A549 (cell line): ENCODE data around the gene C19orf67. TPM values are rescaled to one million over a fixed set of nuclear protein-coding genes. Genes with fewer than 3 reads are reported as not detected.

Experiments used
- polyA plus RNA-seq, 4 experiments: library from polyadenylated mRNA; depleted of rRNA in 3 of 4; stranded (reverse); fragments of >200 nt; fragmentation: RNase III in 1 of 4; extraction: RNeasy Plus Mini Kit Qiagen cat#74134 plus additional on column Dnase treatment in 1 of 4; gene quantifications; 2 replicates in 3 of 4; 3 replicates in 1 of 4; pipeline ENCODE4 v1.2.3, GENCODE V29; 2011 to 2017

Gene C19orf67
- polyA plus RNA-seq, 2 of the 4 experiments (the other 2 are of a cell fraction) = not detected

Other genes starting within 250 kb of the C19orf67 start
- 0.31 and 0.53 TPM in 2 replicates for gene NANOS3, start 208.6 kb downstream of the C19orf67 start, polyA plus RNA-seq (2011; rRNA removed)
- 0.78 to 1.2 TPM (median 1.1 TPM) in 3 replicates for gene NANOS3, start 208.6 kb downstream of the C19orf67 start, polyA plus RNA-seq (2017; fragmentation: RNase III; extraction: RNeasy Plus Mini Kit Qiagen cat#74134 plus additional on column Dnase treatment)
- 0.09 and 0.12 TPM in 2 replicates for gene BRME1, start 179.7 kb downstream of the C19orf67 start, polyA plus RNA-seq (2011; rRNA removed)
- 1.1 to 2.3 TPM (median 1.2 TPM) in 3 replicates for gene BRME1, start 179.7 kb downstream of the C19orf67 start, polyA plus RNA-seq (2017; fragmentation: RNase III; extraction: RNeasy Plus Mini Kit Qiagen cat#74134 plus additional on column Dnase treatment)
- 4.7 and 4.8 TPM in 2 replicates for gene CC2D1A, start 179.6 kb downstream of the C19orf67 start, polyA plus RNA-seq (2011; rRNA removed)
- gene CC2D1A, start 179.6 kb downstream of the C19orf67 start, polyA plus RNA-seq (2017; fragmentation: RNase III; extraction: RNeasy Plus Mini Kit Qiagen cat#74134 plus additional on column Dnase treatment) = 13.9 to 15.3 TPM (median 14.0 TPM) in 3 replicates
- 0.50 and 0.79 TPM in 2 replicates for gene PODNL1, start 147.4 kb downstream of the C19orf67 start, polyA plus RNA-seq (2011; rRNA removed)
- gene PODNL1, start 147.4 kb downstream of the C19orf67 start, polyA plus RNA-seq (2017; fragmentation: RNase III; extraction: RNeasy Plus Mini Kit Qiagen cat#74134 plus additional on column Dnase treatment) = 1.1 to 1.8 TPM (median 1.3 TPM) in 3 replicates
- gene DCAF15, start 133.3 kb downstream of the C19orf67 start, polyA plus RNA-seq (2011; rRNA removed) = 6.9 and 10.2 TPM in 2 replicates
- 21.1 to 23.0 TPM (median 21.5 TPM) in 3 replicates for gene DCAF15, start 133.3 kb downstream of the C19orf67 start, polyA plus RNA-seq (2017; fragmentation: RNase III; extraction: RNeasy Plus Mini Kit Qiagen cat#74134 plus additional on column Dnase treatment)
- gene RFX1, start 79.5 kb downstream of the C19orf67 start, polyA plus RNA-seq (2011; rRNA removed) = 0.57 and 0.79 TPM in 2 replicates
- 4.9 to 5.4 TPM (median 4.9 TPM) in 3 replicates for gene RFX1, start 79.5 kb downstream of the C19orf67 start, polyA plus RNA-seq (2017; fragmentation: RNase III; extraction: RNeasy Plus Mini Kit Qiagen cat#74134 plus additional on column Dnase treatment)
- gene RLN3, start 57.6 kb downstream of the C19orf67 start, polyA plus RNA-seq (2011; rRNA removed) = not detected in 2 replicates
- not detected in 3 replicates for gene RLN3, start 57.6 kb downstream of the C19orf67 start, polyA plus RNA-seq (2017; fragmentation: RNase III; extraction: RNeasy Plus Mini Kit Qiagen cat#74134 plus additional on column Dnase treatment)
- 3.0 and 3.1 TPM in 2 replicates for gene IL27RA, start 54.0 kb downstream of the C19orf67 start, polyA plus RNA-seq (2011; rRNA removed)
- gene IL27RA, start 54.0 kb downstream of the C19orf67 start, polyA plus RNA-seq (2017; fragmentation: RNase III; extraction: RNeasy Plus Mini Kit Qiagen cat#74134 plus additional on column Dnase treatment) = 4.0 to 4.6 TPM (median 4.5 TPM) in 3 replicates
- 0.73 and 0.96 TPM in 2 replicates for gene PALM3, start 23.7 kb downstream of the C19orf67 start, polyA plus RNA-seq (2011; rRNA removed)
- 7.9 to 12.1 TPM (median 10.2 TPM) in 3 replicates for gene PALM3, start 23.7 kb downstream of the C19orf67 start, polyA plus RNA-seq (2017; fragmentation: RNase III; extraction: RNeasy Plus Mini Kit Qiagen cat#74134 plus additional on column Dnase treatment)
- gene MISP3, start 13.0 kb downstream of the C19orf67 start, polyA plus RNA-seq (2011; rRNA removed) = 1.3 and 1.9 TPM in 2 replicates
- 2.1 to 2.8 TPM (median 2.3 TPM) in 3 replicates for gene MISP3, start 13.0 kb downstream of the C19orf67 start, polyA plus RNA-seq (2017; fragmentation: RNase III; extraction: RNeasy Plus Mini Kit Qiagen cat#74134 plus additional on column Dnase treatment)
- 7.7 and 8.4 TPM in 2 replicates for gene SAMD1, start 5.0 kb upstream of the C19orf67 start, polyA plus RNA-seq (2011; rRNA removed)
- gene SAMD1, start 5.0 kb upstream of the C19orf67 start, polyA plus RNA-seq (2017; fragmentation: RNase III; extraction: RNeasy Plus Mini Kit Qiagen cat#74134 plus additional on column Dnase treatment) = 26.9 to 30.8 TPM (median 28.9 TPM) in 3 replicates
- gene PRKACA, start 32.0 kb upstream of the C19orf67 start, polyA plus RNA-seq (2011; rRNA removed) = 10.0 and 12.0 TPM in 2 replicates
- gene PRKACA, start 32.0 kb upstream of the C19orf67 start, polyA plus RNA-seq (2017; fragmentation: RNase III; extraction: RNeasy Plus Mini Kit Qiagen cat#74134 plus additional on column Dnase treatment) = 40.9 to 46.2 TPM (median 41.1 TPM) in 3 replicates
- gene ASF1B, start 50.8 kb upstream of the C19orf67 start, polyA plus RNA-seq (2011; rRNA removed) = 12.1 and 17.1 TPM in 2 replicates
- gene ASF1B, start 50.8 kb upstream of the C19orf67 start, polyA plus RNA-seq (2017; fragmentation: RNase III; extraction: RNeasy Plus Mini Kit Qiagen cat#74134 plus additional on column Dnase treatment) = 37.8 to 46.2 TPM (median 42.1 TPM) in 3 replicates
- 3.9 and 5.6 TPM in 2 replicates for gene ADGRL1, start 120.4 kb upstream of the C19orf67 start, polyA plus RNA-seq (2011; rRNA removed)
- gene ADGRL1, start 120.4 kb upstream of the C19orf67 start, polyA plus RNA-seq (2017; fragmentation: RNase III; extraction: RNeasy Plus Mini Kit Qiagen cat#74134 plus additional on column Dnase treatment) = 5.4 to 7.4 TPM (median 6.0 TPM) in 3 replicates